Mesangial cell (primary cell): ENCODE measurements around the gene ALDH1A3. TPM values are rescaled to one million over a fixed set of nuclear protein-coding genes. Genes with fewer than 3 reads are reported as not detected.

ENCODE experiments used
- total RNA-seq: library from RNA; depleted of rRNA; stranded (reverse); fragments of >200 nt; gene quantifications from 2 replicates; pipeline ENCODE4 v1.2.3, GENCODE V29; 2015

ALDH1A3 gene
- total RNA-seq, result 18.5 and 19.7 TPM in 2 replicates

GRCh38 chr15:100879464-100880138 lies at the start of gene ALDH1A3:
ALDH1A3 (plus strand) TSS chr15:100879831; CDS start chr15:100879908, 77 bp downstream.

GRCh38 chr15:100918690-100919480 lies 39.3 kb downstream of the ALDH1A3 start, which contains the start of gene LRRK1:
LRRK1 (plus strand) TSS chr15:100919357; CDS start chr15:100924633, 5,276 bp downstream.

Other genes with a start within 250 kb of the ALDH1A3 start
- 11.5 and 13.7 TPM in 2 replicates for gene LRRK1, start 39.5 kb downstream of the ALDH1A3 start, total RNA-seq